Measurements from ENCODE around the gene THOC6.

The THOC6 gene

DNA sequence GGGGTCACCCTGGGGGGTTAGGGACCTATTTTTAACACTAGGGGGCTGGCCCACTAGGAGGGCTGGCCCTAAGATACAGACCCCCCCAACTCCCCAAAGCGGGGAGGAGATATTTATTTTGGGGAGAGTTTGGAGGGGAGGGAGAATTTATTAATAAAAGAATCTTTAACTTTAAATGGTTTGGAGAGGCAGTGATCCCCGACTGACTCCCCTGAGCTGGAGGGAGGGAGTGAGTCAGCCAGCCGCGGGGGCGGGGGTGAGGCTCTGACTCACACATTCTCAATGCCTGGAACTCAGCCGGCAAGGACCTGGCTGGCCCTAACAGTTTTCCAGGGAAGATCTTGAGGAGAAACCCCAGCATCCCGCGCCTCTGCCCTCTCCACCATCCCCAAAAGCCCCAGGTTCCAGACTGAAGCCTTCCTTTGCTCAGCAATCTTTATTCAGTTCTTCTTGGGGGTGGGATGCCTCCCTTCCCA, 1.6 kb upstream of the THOC6 start:
- TF ChIP-seq FOXK2 (IDR thresholded peaks at IDR 0.05): no peak
- ChIA-PET CTCF (interaction anchor here (0.6 to 4.5 kb wide), 3 partner anchors 9 to 107 kb away, joined by 3 to 38 read pairs (median 3); no protein-coding TSS in a partner anchor), POLR2A (interaction anchor here (0.6 to 7.2 kb wide), 11 partner anchors 9 to 110 kb away, joined by 3 to 60 read pairs (median 5); partner anchors contain the start of genes CLDN9, MMP25 and PKMYT1)
- no peak for DNase-seq (ENCODE audit: extremely low spot score)

DNA sequence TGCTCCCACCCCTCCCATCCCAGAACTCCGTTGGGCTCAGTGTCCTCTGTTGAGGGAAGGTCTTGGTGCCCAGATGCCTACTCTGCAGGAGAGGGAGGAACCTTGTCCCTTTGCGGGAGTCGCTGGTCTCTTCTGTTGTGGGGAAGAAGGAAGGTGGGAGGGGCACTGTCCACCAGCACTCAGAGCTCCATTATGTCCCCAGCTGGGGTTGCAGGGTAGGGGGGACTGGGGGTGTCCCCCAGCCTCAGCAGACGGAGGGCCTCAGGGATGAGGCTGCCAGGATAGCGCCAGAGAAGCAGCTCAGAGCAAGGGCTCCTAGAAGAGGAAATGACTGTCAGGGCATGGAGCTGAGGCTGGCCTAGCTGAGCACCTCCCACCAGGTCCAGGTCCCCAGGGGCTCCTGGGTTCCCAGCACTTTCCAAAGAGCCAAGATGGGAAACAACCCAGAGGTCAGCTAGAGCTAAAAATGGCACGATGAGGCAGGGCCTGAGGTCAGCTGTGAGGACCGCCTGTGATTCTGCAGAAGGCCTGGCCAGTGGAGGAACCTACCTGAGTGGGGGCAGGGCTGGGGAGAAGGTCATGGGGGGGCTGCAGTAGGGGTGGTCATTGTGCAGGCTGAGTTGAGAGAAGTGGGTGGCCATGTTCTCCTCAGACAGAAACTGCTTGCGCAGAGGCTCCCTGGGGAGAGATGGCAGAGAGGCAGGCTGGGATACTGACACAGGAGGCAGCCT, 986 bp upstream of the THOC6 start:
- TF ChIP-seq ARNT (IDR thresholded peaks at IDR 0.05) (no peak), FOXA1 (IDR thresholded peaks at IDR 0.05) (no peak), SUZ12 (IDR thresholded peaks at IDR 0.05) (no peak), FOXK2 (IDR thresholded peaks at IDR 0.05) (no peak), LEF1 (IDR thresholded peaks at IDR 0.05; ENCODE audit: borderline replicate concordance) (no peak), BHLHE40 (IDR thresholded peaks at IDR 0.05; ENCODE audit: borderline replicate concordance) (no peak), CTBP1 (IDR thresholded peaks at IDR 0.05; ENCODE audit: borderline replicate concordance) (no peak), ELF4 (IDR thresholded peaks at IDR 0.05) (no peak), TARDBP (IDR thresholded peaks at IDR 0.05) (no peak), ZNF384 (IDR thresholded peaks at IDR 0.05) (no peak)
- no peak for DNase-seq (ENCODE audit: extremely low spot score)
- ChIA-PET POLR2A (interaction anchor here (0.8 to 7.2 kb wide), 11 partner anchors 9 to 109 kb away, joined by 3 to 60 read pairs (median 4); partner anchors contain the start of genes CLDN9, KREMEN2, MMP25 and PKMYT1), CTCF (interaction anchor here (0.6 to 4.5 kb wide), 3 partner anchors 9 to 107 kb away, joined by 3 to 38 read pairs (median 3); no protein-coding TSS in a partner anchor)

DNA sequence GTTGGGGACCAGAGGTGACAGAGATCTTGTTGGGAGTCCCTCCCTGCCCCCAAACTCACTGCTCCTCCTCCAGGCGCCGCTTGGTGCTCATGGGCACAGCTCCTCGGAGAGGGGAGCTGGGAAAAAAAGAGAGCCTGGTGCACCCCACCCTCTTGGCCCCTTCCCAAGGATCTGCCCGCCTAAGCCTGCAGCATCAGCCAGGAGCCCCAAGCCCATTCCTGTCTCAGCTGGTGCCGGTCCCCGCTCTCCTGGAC, 493 bp upstream of the THOC6 start:
- no peak for DNase-seq (ENCODE audit: extremely low spot score)
- TF ChIP-seq FOXM1 (IDR thresholded peaks at IDR 0.05; ENCODE audit: borderline replicate concordance) (no peak), ARNT (IDR thresholded peaks at IDR 0.05) (no peak), BHLHE40 (IDR thresholded peaks at IDR 0.05; ENCODE audit: borderline replicate concordance) (no peak), NFRKB (IDR thresholded peaks at IDR 0.05) (no peak), SP1 (IDR thresholded peaks at IDR 0.05) (no peak), ZNF384 (IDR thresholded peaks at IDR 0.05) (no peak)
- ChIA-PET POLR2A (interaction anchor here (1.1 to 7.2 kb wide), 7 partner anchors 8 to 109 kb away, joined by 3 to 60 read pairs (median 5); partner anchors contain the start of genes CLDN9, KREMEN2 and MMP25), CTCF (interaction anchor here (1.4 to 4.5 kb wide), 2 partner anchors 8 to 19 kb away, joined by 3 to 38 read pairs; no protein-coding TSS in a partner anchor)

DNA sequence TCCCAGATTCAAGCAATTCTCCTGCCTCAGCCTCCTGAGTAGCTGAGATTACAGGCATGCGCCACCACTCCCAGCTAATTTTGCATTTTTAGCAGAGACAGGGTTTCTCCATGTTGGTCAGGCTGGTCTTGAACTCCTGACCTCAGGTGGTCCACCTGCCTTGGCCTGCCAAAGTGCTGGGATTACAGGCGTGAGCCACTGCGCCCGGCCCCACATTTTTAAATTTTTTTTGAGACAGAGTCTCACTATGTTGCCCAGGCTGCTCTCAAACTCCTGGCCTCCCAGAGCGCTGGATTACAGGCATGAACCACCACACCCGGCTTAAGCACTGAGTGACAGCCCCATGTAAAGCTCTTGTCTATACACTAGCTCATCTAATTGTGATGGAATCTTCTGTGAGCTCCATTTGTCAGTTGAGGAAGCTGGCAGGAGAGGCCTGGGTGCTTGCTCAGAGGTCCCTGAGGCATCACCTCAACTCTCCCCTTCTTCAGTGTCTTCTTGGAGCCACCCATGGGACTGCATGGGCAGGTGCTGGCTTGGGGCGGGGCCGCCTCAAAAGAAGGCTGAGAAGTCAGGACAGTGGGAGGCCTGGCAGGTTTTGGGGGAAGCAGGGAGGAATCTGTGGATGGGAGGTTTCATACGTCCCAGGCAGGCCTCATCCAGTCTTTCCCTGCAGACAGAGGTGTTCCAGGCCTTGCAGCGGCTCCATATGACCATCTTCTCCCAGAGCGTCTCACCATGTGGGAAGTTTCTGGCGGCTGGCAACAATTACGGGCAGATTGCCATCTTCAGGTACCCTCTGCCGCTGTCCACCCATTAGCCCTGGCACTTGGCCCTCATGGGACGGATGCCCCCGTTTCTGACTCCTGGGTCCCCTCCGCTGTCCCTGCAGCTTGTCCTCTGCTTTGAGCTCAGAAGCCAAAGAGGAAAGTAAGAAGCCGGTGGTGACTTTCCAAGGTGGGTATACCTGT, 1.5 kb downstream of the THOC6 start:
- DNase-seq (ENCODE audit: extremely low spot score): no peak
- POLR2A ChIA-PET: interaction anchor here (0.6 kb wide), 1 partner anchor 59 kb away, joined by 3 read pairs; no protein-coding TSS in a partner anchor
- no peak for TF ChIP-seq ZNF384 (IDR thresholded peaks at IDR 0.05)
- TF ChIP-seq NFRKB (IDR thresholded peaks at IDR 0.05): no peak
- TF ChIP-seq FOXM1 (IDR thresholded peaks at IDR 0.05; ENCODE audit: borderline replicate concordance): no peak
- no peak for TF ChIP-seq L3MBTL2 (conservative IDR thresholded peaks at IDR 0.05)
- no peak for TF ChIP-seq HDGF (IDR thresholded peaks at IDR 0.05; ENCODE audit: borderline replicate concordance)
- TF ChIP-seq ARNT (IDR thresholded peaks at IDR 0.05): no peak
- no peak for TF ChIP-seq TARDBP (IDR thresholded peaks at IDR 0.05)
- no peak for TF ChIP-seq BHLHE40 (IDR thresholded peaks at IDR 0.05; ENCODE audit: borderline replicate concordance)
- TF ChIP-seq, protein P1, sequence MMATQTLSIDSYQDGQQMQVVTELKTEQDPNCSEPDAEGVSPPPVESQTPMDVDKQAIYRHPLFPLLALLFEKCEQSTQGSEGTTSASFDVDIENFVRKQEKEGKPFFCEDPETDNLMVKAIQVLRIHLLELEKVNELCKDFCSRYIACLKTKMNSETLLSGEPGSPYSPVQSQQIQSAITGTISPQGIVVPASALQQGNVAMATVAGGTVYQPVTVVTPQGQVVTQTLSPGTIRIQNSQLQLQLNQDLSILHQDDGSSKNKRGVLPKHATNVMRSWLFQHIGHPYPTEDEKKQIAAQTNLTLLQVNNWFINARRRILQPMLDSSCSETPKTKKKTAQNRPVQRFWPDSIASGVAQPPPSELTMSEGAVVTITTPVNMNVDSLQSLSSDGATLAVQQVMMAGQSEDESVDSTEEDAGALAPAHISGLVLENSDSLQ (IDR thresholded peaks at IDR 0.05): no peak
- TF ChIP-seq FOXK2 (IDR thresholded peaks at IDR 0.05): no peak
- no peak for TF ChIP-seq LEF1 (IDR thresholded peaks at IDR 0.05; ENCODE audit: borderline replicate concordance)
- no peak for TF ChIP-seq SP1 (IDR thresholded peaks at IDR 0.05)
- TF ChIP-seq CTBP1 (IDR thresholded peaks at IDR 0.05; ENCODE audit: borderline replicate concordance): no peak
- TF ChIP-seq FOXA1 (IDR thresholded peaks at IDR 0.05): no peak
- no peak for TF ChIP-seq ELF4 (IDR thresholded peaks at IDR 0.05)
- TF ChIP-seq SUZ12 (IDR thresholded peaks at IDR 0.05): no peak
- CTCF ChIA-PET: interaction anchor here (0.6 kb wide), 1 partner anchor 104 kb away, joined by 3 read pairs; no protein-coding TSS in a partner anchor

DNA sequence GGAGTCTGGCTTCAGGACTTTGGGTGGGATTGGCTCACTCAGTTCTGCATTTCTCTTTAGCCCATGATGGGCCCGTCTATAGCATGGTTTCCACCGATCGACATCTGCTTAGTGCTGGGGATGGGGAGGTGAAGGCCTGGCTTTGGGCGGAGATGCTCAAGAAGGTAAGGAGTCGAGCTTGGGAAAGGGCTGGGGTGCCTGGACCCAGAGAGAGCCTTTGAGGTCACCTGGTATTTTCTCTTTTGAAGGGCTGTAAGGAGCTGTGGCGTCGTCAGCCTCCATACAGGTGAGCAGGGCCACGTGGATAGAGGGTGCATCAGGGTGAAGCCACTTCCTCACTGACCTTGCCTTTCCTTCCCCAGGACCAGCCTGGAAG, 2.2 kb downstream of the THOC6 start:
- no peak for TF ChIP-seq ZNF384 (IDR thresholded peaks at IDR 0.05)
- no peak for TF ChIP-seq ARNT (IDR thresholded peaks at IDR 0.05)
- TF ChIP-seq FOXA1 (IDR thresholded peaks at IDR 0.05): no peak
- no peak for TF ChIP-seq LEF1 (IDR thresholded peaks at IDR 0.05; ENCODE audit: borderline replicate concordance)
- no peak for DNase-seq (ENCODE audit: extremely low spot score)
- ChIA-PET POLR2A (no interaction called here), CTCF (interaction anchor here (0.6 kb wide), 2 partner anchors 36 to 104 kb away, joined by 3 read pairs; no protein-coding TSS in a partner anchor)

DNA sequence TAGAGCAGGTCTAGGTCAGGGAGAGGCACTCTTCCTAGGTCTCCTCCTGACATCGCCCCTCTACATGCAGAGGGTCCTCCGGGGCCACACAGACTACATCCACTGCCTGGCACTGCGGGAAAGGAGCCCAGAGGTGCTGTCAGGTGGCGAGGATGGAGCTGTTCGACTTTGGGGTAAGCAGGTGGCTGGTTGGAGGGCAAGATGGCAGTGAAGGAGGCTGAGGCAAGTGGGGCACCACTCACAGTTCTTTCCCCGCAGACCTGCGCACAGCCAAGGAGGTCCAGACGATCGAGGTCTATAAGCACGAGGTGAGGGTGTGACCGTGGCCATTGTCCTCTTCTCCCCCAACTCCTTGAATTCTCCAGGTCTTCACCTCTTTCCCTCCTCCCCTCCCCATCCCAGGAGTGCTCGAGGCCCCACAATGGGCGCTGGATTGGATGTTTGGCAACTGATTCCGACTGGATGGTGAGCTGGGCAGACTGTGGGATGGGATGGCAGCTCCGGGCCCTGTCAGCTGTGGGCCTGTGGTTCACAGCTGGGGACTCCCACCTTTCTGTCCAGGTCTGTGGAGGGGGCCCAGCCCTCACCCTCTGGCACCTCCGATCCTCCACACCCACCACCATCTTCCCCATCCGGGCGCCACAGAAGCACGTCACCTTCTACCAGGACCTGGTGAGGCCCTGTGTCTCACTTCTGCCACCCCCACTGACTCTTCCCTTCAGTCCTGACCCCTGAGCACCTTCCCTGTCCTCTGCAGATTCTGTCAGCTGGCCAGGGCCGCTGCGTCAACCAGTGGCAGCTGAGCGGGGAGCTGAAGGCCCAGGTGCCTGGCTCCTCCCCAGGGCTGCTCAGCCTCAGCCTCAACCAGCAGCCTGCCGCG, 3.0 kb downstream of the THOC6 start:
- CTCF ChIA-PET: interaction anchor here (0.6 to 1.9 kb wide), 6 partner anchors 9 to 81 kb away, joined by 3 to 20 read pairs (median 4); partner anchors contain the start of gene CLDN6

More for the DNA sequence above, 3.0 kb downstream of the THOC6 start:
- TF ChIP-seq ARNT (IDR thresholded peaks at IDR 0.05): no peak
- no peak for TF ChIP-seq HDGF (IDR thresholded peaks at IDR 0.05; ENCODE audit: borderline replicate concordance)
- TF ChIP-seq SP1 (IDR thresholded peaks at IDR 0.05): no peak
- no peak for TF ChIP-seq ELF4 (IDR thresholded peaks at IDR 0.05)
- TF ChIP-seq SUZ12 (IDR thresholded peaks at IDR 0.05): no peak
- TF ChIP-seq L3MBTL2 (conservative IDR thresholded peaks at IDR 0.05): no peak
- POLR2A ChIA-PET: interaction anchor here (1.2 to 2.0 kb wide), 2 partner anchors 8 to 19 kb away, joined by 5 to 17 read pairs; partner anchors contain the start of gene CLDN6
- DNase-seq (ENCODE audit: extremely low spot score): no peak
